Epithelial cell of esophagus (primary cell): ENCODE data around the gene SETBP1.

Source experiments
- DNase-seq: peaks from one replicate; pipeline ENCODE4 v3.0.0; 2010; ENCODE audit warnings: low read depth
- H3K4me3 ChIP-seq: 2 replicates; pipeline ENCODE4 v1.5.1; 2011; ENCODE audit warnings: mild to moderate bottlenecking, low read length, control low read depth
- CTCF ChIP-seq: IDR thresholded peaks from 2 replicates; pipeline ENCODE4 v1.5.1; 2011; ENCODE audit warnings: low read depth, mild to moderate bottlenecking, low read length, control low read depth, inconsistent platforms; ENCODE audit not compliant: insufficient read depth; ENCODE audit errors: missing control alignments

Gene SETBP1

GRCh38 chr18:44723411-44723810, 42.7 kb downstream of the SETBP1 start:
- no peak overlapping the region for H3K4me3 ChIP-seq
- TF ChIP-seq CTCF = no peak
- DNase-seq = no peak

DNA sequence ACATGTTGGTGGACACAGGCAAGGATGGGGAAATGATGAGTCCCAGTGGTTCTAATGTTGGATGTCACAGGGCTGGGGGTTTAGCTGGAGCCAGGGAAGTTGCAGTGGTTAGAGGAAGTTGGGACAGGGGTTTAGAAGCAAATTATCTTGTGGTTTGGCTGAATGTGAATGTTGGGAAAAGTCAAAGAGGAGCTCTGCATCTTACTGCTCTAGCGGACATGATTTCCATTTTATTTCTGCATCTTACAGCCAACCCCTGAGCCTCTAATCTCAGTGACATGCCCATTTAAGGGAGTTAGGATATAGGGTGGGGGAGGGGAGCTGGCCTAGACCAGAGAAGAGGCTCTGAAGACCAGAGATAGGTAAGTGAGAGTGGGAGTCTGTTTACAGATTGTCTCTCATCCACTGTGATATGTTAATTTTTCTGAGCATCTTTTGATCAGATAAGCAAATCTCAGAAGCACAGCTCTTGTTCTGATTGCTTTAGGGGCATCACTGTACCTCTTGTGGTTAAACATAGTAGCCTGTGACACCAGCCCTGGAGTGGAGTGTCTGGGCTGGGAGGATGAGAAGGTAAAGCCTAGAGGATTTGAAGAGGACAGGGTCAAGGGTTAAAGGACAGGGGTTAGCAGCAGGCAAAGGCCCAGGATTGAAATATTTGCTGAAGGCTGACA, 43.6 kb downstream of the SETBP1 start:
- DNase-seq = no peak
- H3K4me3 ChIP-seq = no peak overlapping the region
- no peak for TF ChIP-seq CTCF

DNA sequence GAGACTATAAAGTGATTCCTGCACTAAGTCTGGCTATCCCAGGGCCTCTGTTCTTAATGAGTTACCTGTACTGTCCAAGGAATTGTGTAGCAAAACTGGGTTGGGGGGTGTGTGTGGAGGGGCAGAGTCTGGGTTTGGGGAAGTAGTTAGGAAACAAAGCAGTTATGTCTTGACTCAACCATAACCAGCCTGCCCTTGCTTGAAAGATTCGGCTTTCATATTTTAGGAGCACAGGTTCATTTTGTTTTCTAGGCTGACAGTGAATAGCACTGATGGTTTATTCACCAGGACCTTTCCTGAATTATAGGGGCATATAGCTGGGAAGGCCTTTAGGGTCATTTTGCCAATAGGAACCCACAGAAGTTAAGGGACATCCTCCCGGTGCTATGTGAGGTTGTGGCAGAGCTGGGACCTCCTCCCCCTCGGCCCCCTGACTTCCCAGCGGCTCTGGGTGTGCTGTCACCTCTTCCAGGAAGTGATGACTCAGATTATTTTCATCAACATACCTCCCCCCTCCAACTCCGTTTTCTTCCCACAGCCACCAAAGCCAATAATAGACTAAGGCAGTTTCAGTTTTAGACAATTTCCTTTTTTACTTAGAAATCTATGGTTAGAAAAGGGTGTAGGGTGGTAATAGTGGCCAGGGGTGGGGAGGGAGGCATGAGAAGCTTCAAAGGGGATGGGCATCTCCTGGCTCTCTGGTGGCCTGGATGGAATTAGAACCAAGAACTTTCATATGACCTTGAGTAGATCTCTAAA, 44.8 kb downstream of the SETBP1 start:
- H3K4me3 ChIP-seq = no peak overlapping the region
- peak; percentile 53 for DNase-seq
- no peak for TF ChIP-seq CTCF

DNA sequence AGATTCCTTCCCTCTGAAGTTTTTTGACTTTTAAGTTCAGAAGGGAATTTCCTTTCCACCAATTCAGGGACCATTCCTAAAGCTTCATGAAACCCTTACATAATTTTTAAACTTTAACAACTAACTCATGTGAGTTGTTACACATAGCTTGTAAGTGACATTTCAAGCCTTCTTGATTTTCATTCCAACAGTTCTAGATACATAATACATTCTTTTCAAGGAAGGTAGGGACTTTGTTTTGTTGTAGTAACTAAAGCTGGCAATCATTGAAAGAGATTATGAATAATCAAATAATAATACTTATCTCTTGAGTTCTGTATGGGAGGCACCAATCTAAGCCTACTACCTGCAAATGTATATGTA, 45.4 kb downstream of the SETBP1 start:
- no peak overlapping the region for H3K4me3 ChIP-seq

GRCh38 chr18:44727291-44727690, 46.6 kb downstream of the SETBP1 start:
- TF ChIP-seq CTCF = no peak
- H3K4me3 ChIP-seq = no peak overlapping the region
- no peak for DNase-seq

More for the DNA sequence above, 45.4 kb downstream of the SETBP1 start:
- no peak for DNase-seq
- TF ChIP-seq CTCF = no peak

GRCh38 chr18:44729631-44730101, 49.0 kb downstream of the SETBP1 start:
- DNase-seq = no peak
- no peak for TF ChIP-seq CTCF

More at GRCh38 chr18:44729631-44730101, 49.0 kb downstream of the SETBP1 start:
- H3K4me3 ChIP-seq = no peak overlapping the region
